ENCODE results near the gene TTLL1.

TTLL1 gene

GRCh38 chr22:43077121-43077877, 11.9 kb downstream of the TTLL1 start:
- H3K4me3 ChIP-seq (ENCODE audit: low read depth in 1 of 2, low read length in 2 of 2): no peak overlapping the region
- no peaks in the 10 kb centered on the region for H3K27me3 ChIP-seq (ENCODE audit: insufficient read depth, low read length, poor library complexity)
- no peaks in the 10 kb centered on the region for H3K9me3 ChIP-seq (ENCODE audit: insufficient read depth, low read length, severe bottlenecking)
- H3K9ac ChIP-seq (ENCODE audit: low read depth, low read length): no peak overlapping the region
- no peaks in the 10 kb centered on the region for H3K4me1 ChIP-seq (ENCODE audit: insufficient read depth, low read length)
- no peaks in the 10 kb centered on the region; the same call in 1 of the 2 replicates for H4K20me1 ChIP-seq (ENCODE audit: insufficient read depth, low read length)
- ATAC-seq (ENCODE audit: insufficient read depth, low read depth): no peak
- H3K79me2 ChIP-seq (ENCODE audit: insufficient read depth, low read length): no peaks in the 10 kb centered on the region
- no peak overlapping the region for H2AFZ ChIP-seq (ENCODE audit: low read depth, low read length)
- no peak overlapping the region for H3K27ac ChIP-seq (ENCODE audit: low read length)
- no peak for TF ChIP-seq EZH2 (IDR thresholded peaks at IDR 0.05; ENCODE audit: borderline replicate concordance, low read depth, low read length, severe bottlenecking)
- no peak for TF ChIP-seq CTCF (IDR thresholded peaks at IDR 0.05; ENCODE audit: borderline replicate concordance, extremely low read depth, low read length, poor library complexity, severe bottlenecking)
- no peak overlapping the region for H3K4me2 ChIP-seq (ENCODE audit: insufficient read depth, low read length)
- no peak for DNase-seq
- no peaks in the 10 kb centered on the region for H3K36me3 ChIP-seq (ENCODE audit: insufficient read depth, low read length)

- no peak for DNase-seq
- H3K9me3 ChIP-seq (ENCODE audit: insufficient read depth, low read length, severe bottlenecking): no peaks in the 10 kb centered on the region
- no peaks in the 10 kb centered on the region for H3K4me1 ChIP-seq (ENCODE audit: insufficient read depth, low read length)
- H3K27me3 ChIP-seq (ENCODE audit: insufficient read depth, low read length, poor library complexity): no peaks in the 10 kb centered on the region
- ATAC-seq (ENCODE audit: insufficient read depth, low read depth): no peak
- no peak overlapping the region for H3K27ac ChIP-seq (ENCODE audit: low read length)
- H2AFZ ChIP-seq (ENCODE audit: low read depth, low read length): no peak overlapping the region
- H3K4me2 ChIP-seq (ENCODE audit: insufficient read depth, low read length): no peak overlapping the region
- H3K4me3 ChIP-seq (ENCODE audit: low read depth in 1 of 2, low read length in 2 of 2): no peak overlapping the region
- TF ChIP-seq CTCF (IDR thresholded peaks at IDR 0.05; ENCODE audit: borderline replicate concordance, extremely low read depth, low read length, poor library complexity, severe bottlenecking): no peak
- no peak for TF ChIP-seq EZH2 (IDR thresholded peaks at IDR 0.05; ENCODE audit: borderline replicate concordance, low read depth, low read length, severe bottlenecking)
- no peaks in the 10 kb centered on the region for H3K79me2 ChIP-seq (ENCODE audit: insufficient read depth, low read length)
- H3K36me3 ChIP-seq (ENCODE audit: insufficient read depth, low read length): no peaks in the 10 kb centered on the region
- no peak overlapping the region for H3K9ac ChIP-seq (ENCODE audit: low read depth, low read length)
- no peaks in the 10 kb centered on the region for H4K20me1 ChIP-seq (ENCODE audit: insufficient read depth, low read length)
Measured at GRCh38 chr22:43066844-43067385, 22.3 kb downstream of the TTLL1 start.

- Histone ChIP-seq H3K4me2 (ENCODE audit: insufficient read depth, low read length) (no peak overlapping the region), H2AFZ (ENCODE audit: low read depth, low read length) (no peak overlapping the region), H3K79me2 (ENCODE audit: insufficient read depth, low read length) (no peaks in the 10 kb centered on the region), H3K4me1 (ENCODE audit: insufficient read depth, low read length) (no peaks in the 10 kb centered on the region), H3K27me3 (ENCODE audit: insufficient read depth, low read length, poor library complexity) (no peaks in the 10 kb centered on the region), H3K9me3 (ENCODE audit: insufficient read depth, low read length, severe bottlenecking) (no peaks in the 10 kb centered on the region), H3K36me3 (ENCODE audit: insufficient read depth, low read length) (no peaks in the 10 kb centered on the region), H3K9ac (ENCODE audit: low read depth, low read length) (no peak overlapping the region), H3K4me3 (ENCODE audit: low read depth in 1 of 2, low read length in 2 of 2) (no peak overlapping the region), H4K20me1 (ENCODE audit: insufficient read depth, low read length) (no peaks in the 10 kb centered on the region), H3K27ac (ENCODE audit: low read length) (no peak overlapping the region)
- ATAC-seq (ENCODE audit: insufficient read depth, low read depth): no peak
- no peak for DNase-seq
- TF ChIP-seq CTCF (IDR thresholded peaks at IDR 0.05; ENCODE audit: borderline replicate concordance, extremely low read depth, low read length, poor library complexity, severe bottlenecking) (no peak), EZH2 (IDR thresholded peaks at IDR 0.05; ENCODE audit: borderline replicate concordance, low read depth, low read length, severe bottlenecking) (no peak)
Measured at GRCh38 chr22:43066134-43066533, 23.1 kb downstream of the TTLL1 start.
